ENCODE measurements around the gene ZNF839. TPM values are rescaled to one million over a fixed set of nuclear protein-coding genes. Genes with fewer than 3 reads are reported as not detected.
"Not testable (repeated sequence)": the region's sequence is repeated elsewhere in the genome, so short reads cannot be mapped to it uniquely, and the experiment has no call there.

The ZNF839 gene
- total RNA-seq, 4 donors from 2014 or later, result 7.6 to 12.5 (median 9.5) TPM

- H3K36me3 ChIP-seq, result peaks cover 5 to 21% (median 16%) of the 10 kb centered on the region in 4 donors
- WGBS, result 93% methylated on average over 14 of the region's 14 CpGs
- no peak overlapping the region for H3K27ac ChIP-seq (replicated peaks in 1 of 4)
- peaks cover 7 to 15% (median 11%) of the 10 kb centered on the region in 4 donors for H3K4me1 ChIP-seq
- no peak for TF ChIP-seq CTCF (IDR thresholded peaks at IDR 0.05)
- TF ChIP-seq POLR2A (IDR thresholded peaks at IDR 0.05; ENCODE audit: low read depth), result no peak
- no peak for TF ChIP-seq EP300 (IDR thresholded peaks at IDR 0.05)
- no peak for TF ChIP-seq POLR2AphosphoS5 (IDR thresholded peaks at IDR 0.05)
- intact Hi-C loops (cut with DNase I), result no loop called here
- no peaks in the 10 kb centered on the region for H3K9me3 ChIP-seq
- no peak overlapping the region for H3K4me3 ChIP-seq
- no peaks in the 10 kb centered on the region for H3K27me3 ChIP-seq
- DNase-seq (ENCODE audit: extremely low spot score), result no peak
These were observed 7.0 kb downstream of the ZNF839 start for GRCh38 chr14:102326583-102326982.

- H3K4me1 ChIP-seq; H3K27me3 ChIP-seq; H3K9me3 ChIP-seq; DNase-seq (ENCODE audit: extremely low spot score); H3K27ac ChIP-seq (replicated peaks in 1 of 4); H3K4me3 ChIP-seq; intact Hi-C loops (cut with DNase I): not testable (repeated sequence)
- H3K36me3 ChIP-seq, result peaks cover 16 to 49% (median 37%) of the 10 kb centered on the region in 4 donors
- WGBS, result 90% methylated on average over 6 of the region's 6 CpGs
These were observed 9.8 kb downstream of the ZNF839 start for GRCh38 chr14:102329381-102329780.

- 93% methylated on average over 8 of the region's 8 CpGs for WGBS
- Histone ChIP-seq H3K9me3 (no peaks in the 10 kb centered on the region), H3K4me1 (no peaks in the 10 kb centered on the region), H3K4me3 (no peak overlapping the region), H3K27me3 (no peaks in the 10 kb centered on the region), H3K36me3 (peaks cover 15 to 59% (median 46%) of the 10 kb centered on the region in 4 donors), H3K27ac (replicated peaks in 1 of 4) (no peak overlapping the region)
- no peak for DNase-seq (ENCODE audit: extremely low spot score)
- TF ChIP-seq EP300 (IDR thresholded peaks at IDR 0.05) (no peak), CTCF (IDR thresholded peaks at IDR 0.05) (no peak), POLR2A (IDR thresholded peaks at IDR 0.05; ENCODE audit: low read depth) (no peak), POLR2AphosphoS5 (IDR thresholded peaks at IDR 0.05) (no peak)
- intact Hi-C loops (cut with DNase I), result no loop called here
These were observed 11.3 kb downstream of the ZNF839 start for GRCh38 chr14:102330806-102331205.

GRCh38 chr14:102333390-102333789 is 13.8 kb downstream of the ZNF839 start:
- Histone ChIP-seq H3K4me3 (no peak overlapping the region), H3K27me3 (no peaks in the 10 kb centered on the region), H3K4me1 (no peaks in the 10 kb centered on the region), H3K36me3 (peaks cover 11 to 71% (median 59%) of the 10 kb centered on the region in 4 donors), H3K9me3 (no peaks in the 10 kb centered on the region), H3K27ac (replicated peaks in 1 of 4) (no peak overlapping the region)
- intact Hi-C loops (cut with DNase I), result no loop called here
- TF ChIP-seq CTCF (IDR thresholded peaks at IDR 0.05) (no peak), EP300 (IDR thresholded peaks at IDR 0.05) (no peak), POLR2AphosphoS5 (IDR thresholded peaks at IDR 0.05) (no peak)
- WGBS, result 85% methylated on average over 7 of the region's 7 CpGs
- no peak for DNase-seq (ENCODE audit: extremely low spot score)

- H3K27me3 ChIP-seq, result no peaks in the 10 kb centered on the region
- peaks cover 17 to 77% (median 63%) of the 10 kb centered on the region in 4 donors for H3K36me3 ChIP-seq
- H3K27ac ChIP-seq (replicated peaks in 1 of 4), result no peak overlapping the region
- TF ChIP-seq EP300 (IDR thresholded peaks at IDR 0.05), result no peak
- no peak for TF ChIP-seq POLR2AphosphoS5 (IDR thresholded peaks at IDR 0.05)
- TF ChIP-seq CTCF (IDR thresholded peaks at IDR 0.05), result no peak
- TF ChIP-seq POLR2A (IDR thresholded peaks at IDR 0.05; ENCODE audit: low read depth), result no peak
- H3K4me1 ChIP-seq, result no peaks in the 10 kb centered on the region
- intact Hi-C loops (cut with DNase I), result no loop called here
- H3K4me3 ChIP-seq, result no peak overlapping the region
- 95% methylated on average over 13 of the region's 13 CpGs for WGBS
- no peak for DNase-seq (ENCODE audit: extremely low spot score)
- no peaks in the 10 kb centered on the region for H3K9me3 ChIP-seq
These were observed 14.5 kb downstream of the ZNF839 start for GRCh38 chr14:102333795-102334705.
